ENCODE data around the gene PLRG1.

The PLRG1 gene

GRCh38 chr4:154593868-154594267 lies 43.7 kb upstream of the PLRG1 start:
- H3K9ac ChIP-seq (ENCODE audit: low read length): no peak overlapping the region
- H3K4me1 ChIP-seq (ENCODE audit: control insufficient read depth, low read depth, low read length): no peaks in the 10 kb centered on the region
- no peak for DNase-seq
- no peak overlapping the region for H3K23ac ChIP-seq (ENCODE audit: low read length)
- H3K18ac ChIP-seq (ENCODE audit: low read length): no peak overlapping the region
- H3K56ac ChIP-seq (ENCODE audit: low read length): no peak overlapping the region
- no peak overlapping the region for H2BK15ac ChIP-seq (replicated peaks; ENCODE audit: low read depth)
- no peak overlapping the region for H3K4me2 ChIP-seq (ENCODE audit: low read length)
- no peak overlapping the region for H2AK5ac ChIP-seq (ENCODE audit: low read length)
- no peaks in the 10 kb centered on the region for H3K79me2 ChIP-seq (ENCODE audit: control insufficient read depth, insufficient read depth, low read length)
- H3K4ac ChIP-seq (ENCODE audit: low read depth, low read length): no peak overlapping the region
- H2BK5ac ChIP-seq (ENCODE audit: low read length): no peak overlapping the region
- H3K36me3 ChIP-seq (ENCODE audit: control insufficient read depth, insufficient read depth, low read length): no peaks in the 10 kb centered on the region
- WGBS (ENCODE audit: extremely low coverage, insufficient coverage, low lambda C conversion rate): no CpG with 5 or more reads among the region's 2 CpGs
- H2BK120ac ChIP-seq (ENCODE audit: low read depth, low read length): no peak overlapping the region
- H3K4me3 ChIP-seq (ENCODE audit: low read length): no peak overlapping the region
- H4K8ac ChIP-seq (ENCODE audit: low read depth, low read length): no peak overlapping the region
- no peaks in the 10 kb centered on the region for H3K79me1 ChIP-seq (ENCODE audit: low read length)
- no peak overlapping the region for H4K5ac ChIP-seq (ENCODE audit: low read length)
- H3K27ac ChIP-seq (ENCODE audit: low read depth, low read length): no peak overlapping the region
- H3K27me3 ChIP-seq (ENCODE audit: insufficient read depth, low read length, poor library complexity): no peaks in the 10 kb centered on the region

GRCh38 chr4:154591890-154592289 lies 41.7 kb upstream of the PLRG1 start:
- H3K79me2 ChIP-seq (ENCODE audit: control insufficient read depth, insufficient read depth, low read length): no peaks in the 10 kb centered on the region
- no peak overlapping the region for H3K4me2 ChIP-seq (ENCODE audit: low read length)
- H2AK5ac ChIP-seq (ENCODE audit: low read length): no peak overlapping the region
- H3K9ac ChIP-seq (ENCODE audit: low read length): no peak overlapping the region
- no peaks in the 10 kb centered on the region for H3K36me3 ChIP-seq (ENCODE audit: control insufficient read depth, insufficient read depth, low read length)
- no peak overlapping the region for H2BK120ac ChIP-seq (ENCODE audit: low read depth, low read length)
- H3K23ac ChIP-seq (ENCODE audit: low read length): no peak overlapping the region
- no peak overlapping the region for H4K8ac ChIP-seq (ENCODE audit: low read depth, low read length)
- no peak overlapping the region for H2BK15ac ChIP-seq (replicated peaks; ENCODE audit: low read depth)
- no peak overlapping the region for H4K5ac ChIP-seq (ENCODE audit: low read length)
- H3K4me3 ChIP-seq (ENCODE audit: low read length): no peak overlapping the region
- no peak overlapping the region for H3K4ac ChIP-seq (ENCODE audit: low read depth, low read length)
- H3K56ac ChIP-seq (ENCODE audit: low read length): no peak overlapping the region
- H2BK5ac ChIP-seq (ENCODE audit: low read length): no peak overlapping the region
- H3K27ac ChIP-seq (ENCODE audit: low read depth, low read length): no peak overlapping the region
- no CpG with 5 or more reads among the region's 3 CpGs for WGBS (ENCODE audit: extremely low coverage, insufficient coverage, low lambda C conversion rate)
- no peaks in the 10 kb centered on the region for H3K27me3 ChIP-seq (ENCODE audit: insufficient read depth, low read length, poor library complexity)
- no peak overlapping the region for H3K18ac ChIP-seq (ENCODE audit: low read length)
- no peaks in the 10 kb centered on the region for H3K4me1 ChIP-seq (ENCODE audit: control insufficient read depth, low read depth, low read length)
- DNase-seq: no peak
- no peaks in the 10 kb centered on the region for H3K79me1 ChIP-seq (ENCODE audit: low read length)

GRCh38 chr4:154590329-154591006 lies 40.3 kb upstream of the PLRG1 start, which contains the start of gene FGA:
FGA (minus strand) TSS chr4:154590742; CDS start chr4:154590687, 55 bp downstream.
- Histone ChIP-seq H3K4me2 (ENCODE audit: low read length) (no peak within 1 kb of the TSS), H4K5ac (ENCODE audit: low read length) (no peak within 1 kb of the TSS), H2BK15ac (replicated peaks; ENCODE audit: low read depth) (no peak within 1 kb of the TSS), H3K79me2 (ENCODE audit: control insufficient read depth, insufficient read depth, low read length) (no peaks in the 10 kb centered on the region), H3K56ac (ENCODE audit: low read length) (no peak within 1 kb of the TSS), H2BK120ac (ENCODE audit: low read depth, low read length) (no peak within 1 kb of the TSS), H3K27ac (ENCODE audit: low read depth, low read length) (no peak within 1 kb of the TSS), H2BK5ac (ENCODE audit: low read length) (no peak within 1 kb of the TSS), H4K8ac (ENCODE audit: low read depth, low read length) (no peak within 1 kb of the TSS), H3K23ac (ENCODE audit: low read length) (no peak within 1 kb of the TSS), H3K79me1 (ENCODE audit: low read length) (no peaks in the 10 kb centered on the region), H3K4me1 (ENCODE audit: control insufficient read depth, low read depth, low read length) (no peaks in the 10 kb centered on the region), H3K4ac (ENCODE audit: low read depth, low read length) (no peak within 1 kb of the TSS), H3K36me3 (ENCODE audit: control insufficient read depth, insufficient read depth, low read length) (no peaks in the 10 kb centered on the region), H3K9ac (ENCODE audit: low read length) (no peak within 1 kb of the TSS), H3K27me3 (ENCODE audit: insufficient read depth, low read length, poor library complexity) (no peaks in the 10 kb centered on the region), H3K4me3 (ENCODE audit: low read length) (no peak within 1 kb of the TSS), H2AK5ac (ENCODE audit: low read length) (no peak within 1 kb of the TSS), H3K18ac (ENCODE audit: low read length) (no peak within 1 kb of the TSS)
- no CpG with 5 or more reads among the region's 3 CpGs for WGBS (ENCODE audit: extremely low coverage, insufficient coverage, low lambda C conversion rate)
- peak; percentile 47 for DNase-seq

GRCh38 chr4:154589296-154590197 lies 39.3 kb upstream of the PLRG1 start:
- H2BK120ac ChIP-seq (ENCODE audit: low read depth, low read length): no peak overlapping the region
- no peak overlapping the region for H3K56ac ChIP-seq (ENCODE audit: low read length)
- no peaks in the 10 kb centered on the region for H3K4me1 ChIP-seq (ENCODE audit: control insufficient read depth, low read depth, low read length)
- H3K27me3 ChIP-seq (ENCODE audit: insufficient read depth, low read length, poor library complexity): no peaks in the 10 kb centered on the region
- no peak overlapping the region for H2AK5ac ChIP-seq (ENCODE audit: low read length)
- no peaks in the 10 kb centered on the region for H3K79me2 ChIP-seq (ENCODE audit: control insufficient read depth, insufficient read depth, low read length)
- H4K5ac ChIP-seq (ENCODE audit: low read length): no peak overlapping the region
- H3K36me3 ChIP-seq (ENCODE audit: control insufficient read depth, insufficient read depth, low read length): no peaks in the 10 kb centered on the region
- WGBS (ENCODE audit: extremely low coverage, insufficient coverage, low lambda C conversion rate): no CpG with 5 or more reads among the region's 7 CpGs
- DNase-seq: no peak
- H3K4me3 ChIP-seq (ENCODE audit: low read length): no peak overlapping the region
- no peak overlapping the region for H3K18ac ChIP-seq (ENCODE audit: low read length)
- no peak overlapping the region for H4K8ac ChIP-seq (ENCODE audit: low read depth, low read length)
- no peak overlapping the region for H3K4me2 ChIP-seq (ENCODE audit: low read length)
- no peaks in the 10 kb centered on the region for H3K79me1 ChIP-seq (ENCODE audit: low read length)
- H3K27ac ChIP-seq (ENCODE audit: low read depth, low read length): no peak overlapping the region
- H3K23ac ChIP-seq (ENCODE audit: low read length): no peak overlapping the region
- H3K9ac ChIP-seq (ENCODE audit: low read length): no peak overlapping the region
- H2BK5ac ChIP-seq (ENCODE audit: low read length): no peak overlapping the region
- H2BK15ac ChIP-seq (replicated peaks; ENCODE audit: low read depth): no peak overlapping the region
- H3K4ac ChIP-seq (ENCODE audit: low read depth, low read length): no peak overlapping the region

GRCh38 chr4:154588198-154588597 lies 38.0 kb upstream of the PLRG1 start:
- H4K5ac ChIP-seq (ENCODE audit: low read length): no peak overlapping the region
- no peak overlapping the region for H3K4ac ChIP-seq (ENCODE audit: low read depth, low read length)
- H3K27ac ChIP-seq (ENCODE audit: low read depth, low read length): no peak overlapping the region
- no peak overlapping the region for H2BK15ac ChIP-seq (replicated peaks; ENCODE audit: low read depth)
- H3K18ac ChIP-seq (ENCODE audit: low read length): no peak overlapping the region
- no peaks in the 10 kb centered on the region for H3K27me3 ChIP-seq (ENCODE audit: insufficient read depth, low read length, poor library complexity)
- no CpG with 5 or more reads among the region's 2 CpGs for WGBS (ENCODE audit: extremely low coverage, insufficient coverage, low lambda C conversion rate)
- no peak overlapping the region for H3K23ac ChIP-seq (ENCODE audit: low read length)
- H4K8ac ChIP-seq (ENCODE audit: low read depth, low read length): no peak overlapping the region
- H3K36me3 ChIP-seq (ENCODE audit: control insufficient read depth, insufficient read depth, low read length): no peaks in the 10 kb centered on the region
- no peak overlapping the region for H3K4me2 ChIP-seq (ENCODE audit: low read length)
- H3K56ac ChIP-seq (ENCODE audit: low read length): no peak overlapping the region
- H3K4me3 ChIP-seq (ENCODE audit: low read length): no peak overlapping the region
- DNase-seq: no peak
- no peaks in the 10 kb centered on the region for H3K79me2 ChIP-seq (ENCODE audit: control insufficient read depth, insufficient read depth, low read length)
- no peaks in the 10 kb centered on the region for H3K79me1 ChIP-seq (ENCODE audit: low read length)
- H2BK5ac ChIP-seq (ENCODE audit: low read length): no peak overlapping the region
- H2BK120ac ChIP-seq (ENCODE audit: low read depth, low read length): no peak overlapping the region
- H3K9ac ChIP-seq (ENCODE audit: low read length): no peak overlapping the region
- H3K4me1 ChIP-seq (ENCODE audit: control insufficient read depth, low read depth, low read length): no peaks in the 10 kb centered on the region
- H2AK5ac ChIP-seq (ENCODE audit: low read length): no peak overlapping the region

All from mesendoderm (in vitro differentiated cells).